ENCODE measurements around the gene PMEL. TPM values are rescaled to one million over a fixed set of nuclear protein-coding genes. Genes with fewer than 3 reads are reported as not detected.

Gene PMEL
- total and polyA plus RNA-seq, 9 of the 15 experiments (the other 6 are each of a cell fraction or from before 2014, with no cell fraction given): 0.36 to 2.0 (median 0.98) TPM

GRCh38 chr12:55927588-55928502 is 38.0 kb downstream of the PMEL start, which contains the start of gene PYM1 (continued):
- TF ChIP-seq, protein P1, sequence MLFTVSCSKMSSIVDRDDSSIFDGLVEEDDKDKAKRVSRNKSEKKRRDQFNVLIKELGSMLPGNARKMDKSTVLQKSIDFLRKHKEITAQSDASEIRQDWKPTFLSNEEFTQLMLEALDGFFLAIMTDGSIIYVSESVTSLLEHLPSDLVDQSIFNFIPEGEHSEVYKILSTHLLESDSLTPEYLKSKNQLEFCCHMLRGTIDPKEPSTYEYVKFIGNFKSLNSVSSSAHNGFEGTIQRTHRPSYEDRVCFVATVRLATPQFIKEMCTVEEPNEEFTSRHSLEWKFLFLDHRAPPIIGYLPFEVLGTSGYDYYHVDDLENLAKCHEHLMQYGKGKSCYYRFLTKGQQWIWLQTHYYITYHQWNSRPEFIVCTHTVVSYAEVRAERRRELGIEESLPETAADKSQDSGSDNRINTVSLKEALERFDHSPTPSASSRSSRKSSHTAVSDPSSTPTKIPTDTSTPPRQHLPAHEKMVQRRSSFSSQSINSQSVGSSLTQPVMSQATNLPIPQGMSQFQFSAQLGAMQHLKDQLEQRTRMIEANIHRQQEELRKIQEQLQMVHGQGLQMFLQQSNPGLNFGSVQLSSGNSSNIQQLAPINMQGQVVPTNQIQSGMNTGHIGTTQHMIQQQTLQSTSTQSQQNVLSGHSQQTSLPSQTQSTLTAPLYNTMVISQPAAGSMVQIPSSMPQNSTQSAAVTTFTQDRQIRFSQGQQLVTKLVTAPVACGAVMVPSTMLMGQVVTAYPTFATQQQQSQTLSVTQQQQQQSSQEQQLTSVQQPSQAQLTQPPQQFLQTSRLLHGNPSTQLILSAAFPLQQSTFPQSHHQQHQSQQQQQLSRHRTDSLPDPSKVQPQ (CRISPR knock-in tag; IDR thresholded peaks at IDR 0.05; ENCODE audit: borderline replicate concordance): no peak
- peak; percentile 78 for TF ChIP-seq LCOR (CRISPR knock-in tag; IDR thresholded peaks at IDR 0.05)
- no peak for TF ChIP-seq ZC3H8 (IDR thresholded peaks at IDR 0.05)
- no peak for TF ChIP-seq CBX2 (IDR thresholded peaks at IDR 0.05; ENCODE audit: insufficient read depth, low read length, poor library complexity, severe bottlenecking)
- TF ChIP-seq ZNF431 (CRISPR knock-in tag; IDR thresholded peaks at IDR 0.05): no peak
- no peak for TF ChIP-seq TAF15 (IDR thresholded peaks at IDR 0.05; ENCODE audit: low read depth, low read length)
- no peak for TF ChIP-seq ZNF23 (CRISPR knock-in tag; IDR thresholded peaks at IDR 0.05)
- no peak for TF ChIP-seq CHD2 (IDR thresholded peaks at IDR 0.05; ENCODE audit: low read depth, low read length)
- no peak for TF ChIP-seq RBM15 (IDR thresholded peaks at IDR 0.05; ENCODE audit: insufficient read depth, low read length)
- peak in 1 of 2 experiments; percentile 78; a peak in 3 of 4 replicates for TF ChIP-seq MAZ (CRISPR knock-in tag; conservative IDR thresholded peaks at IDR 0.05 in 1 of 2, IDR thresholded peaks at IDR 0.05 in 1 of 2)
- 0 out of 2 replicates have a peak, but pooled peaks have one; percentile 13 for TF ChIP-seq ZBTB17 (CRISPR knock-in tag; IDR thresholded peaks at IDR 0.05)
- TF ChIP-seq KLF1 (tag; IDR thresholded peaks at IDR 0.05): no peak
- TF ChIP-seq DPF2 (IDR thresholded peaks at IDR 0.05): no peak; the same call in 1 of the 2 replicates
- TF ChIP-seq ZNF444 (CRISPR knock-in tag; IDR thresholded peaks at IDR 0.05): no peak
- no peak for TF ChIP-seq MYBL2 (IDR thresholded peaks at IDR 0.05; ENCODE audit: low read depth)
- TF ChIP-seq MYBL2 (CRISPR knock-in tag; IDR thresholded peaks at IDR 0.05; ENCODE audit: borderline replicate concordance): no peak
- no peak for TF ChIP-seq TEAD4 (IDR thresholded peaks at IDR 0.05; ENCODE audit: low read length)
- no peak for TF ChIP-seq TEAD4 (CRISPR knock-in tag; IDR thresholded peaks at IDR 0.05; ENCODE audit: borderline replicate concordance)
- peak; percentile 25 for TF ChIP-seq RBM22 (IDR thresholded peaks at IDR 0.05; ENCODE audit: low read depth, low read length, poor library complexity, severe bottlenecking)
- TF ChIP-seq CC2D1A (IDR thresholded peaks at IDR 0.05): no peak
